CD4-positive, alpha-beta T cell treated with Interleukin-4 for 4 hours (primary cell): ENCODE measurements around the gene RPL13.
"Not testable (repeated sequence)": the region's sequence is repeated elsewhere in the genome, so short reads cannot be mapped to it uniquely, and the experiment has no call there.

Experiments used
- DNase-seq: peaks from one replicate; pipeline ENCODE4 v3.0.0-alpha.2; 2020

Gene RPL13

DNA sequence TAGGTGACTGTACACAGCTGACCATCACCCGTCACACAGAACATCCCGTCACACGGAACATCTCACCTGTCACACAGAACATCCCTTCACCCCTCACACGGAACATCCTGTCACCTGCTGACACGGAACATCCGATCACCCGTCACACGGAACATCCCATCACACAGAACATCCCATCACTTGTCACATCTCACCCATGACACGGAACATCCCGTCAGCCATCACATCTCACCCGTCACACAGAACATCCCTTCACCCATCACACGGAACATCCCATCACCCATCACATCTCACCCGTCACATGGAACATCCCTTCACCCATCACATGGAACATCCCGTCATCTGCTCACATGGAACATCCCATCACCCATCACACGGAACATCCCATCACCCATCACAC is 18.9 kb downstream of the RPL13 start:
- DNase-seq: no peak

GRCh38 chr16:89581045-89581695 is 20.7 kb downstream of the RPL13 start:
- no peak for DNase-seq

DNA sequence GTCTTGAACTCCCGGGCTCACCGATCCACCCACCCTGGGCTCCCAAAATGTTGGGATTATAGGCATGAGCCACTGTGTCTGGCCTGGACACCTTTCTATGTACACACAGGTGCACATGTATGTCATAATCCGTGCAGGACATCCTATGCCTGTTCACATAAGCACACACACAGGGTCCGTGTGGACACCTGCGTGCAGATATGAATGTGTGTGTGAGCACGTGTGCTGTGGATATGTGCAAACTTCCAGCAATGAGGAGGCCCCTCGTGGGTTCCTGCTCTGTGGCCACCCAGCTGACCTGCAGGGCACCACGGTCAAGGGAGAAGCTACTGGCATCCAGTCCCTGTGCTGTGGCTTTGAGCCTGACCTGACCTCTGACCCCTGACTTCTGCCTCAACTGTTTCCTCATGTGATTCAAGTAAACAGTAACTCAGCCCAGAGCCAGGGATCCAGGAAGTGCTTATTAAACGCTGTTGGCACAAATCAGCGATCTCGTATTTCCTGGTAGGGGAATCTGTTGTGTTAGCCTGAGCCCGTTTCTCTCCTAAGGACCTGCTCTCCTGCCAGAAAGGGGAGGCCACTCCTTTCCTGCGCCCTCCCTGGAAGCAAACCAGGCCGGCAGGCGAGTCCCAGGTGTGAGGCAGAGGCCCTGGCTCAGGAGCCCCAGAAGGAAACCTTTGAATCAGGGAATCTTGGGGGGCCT is 21.5 kb downstream of the RPL13 start:
- no peak for DNase-seq

- DNase-seq: no peak
Measured at GRCh38 chr16:89582614-89583196, 22.2 kb downstream of the RPL13 start.

DNA sequence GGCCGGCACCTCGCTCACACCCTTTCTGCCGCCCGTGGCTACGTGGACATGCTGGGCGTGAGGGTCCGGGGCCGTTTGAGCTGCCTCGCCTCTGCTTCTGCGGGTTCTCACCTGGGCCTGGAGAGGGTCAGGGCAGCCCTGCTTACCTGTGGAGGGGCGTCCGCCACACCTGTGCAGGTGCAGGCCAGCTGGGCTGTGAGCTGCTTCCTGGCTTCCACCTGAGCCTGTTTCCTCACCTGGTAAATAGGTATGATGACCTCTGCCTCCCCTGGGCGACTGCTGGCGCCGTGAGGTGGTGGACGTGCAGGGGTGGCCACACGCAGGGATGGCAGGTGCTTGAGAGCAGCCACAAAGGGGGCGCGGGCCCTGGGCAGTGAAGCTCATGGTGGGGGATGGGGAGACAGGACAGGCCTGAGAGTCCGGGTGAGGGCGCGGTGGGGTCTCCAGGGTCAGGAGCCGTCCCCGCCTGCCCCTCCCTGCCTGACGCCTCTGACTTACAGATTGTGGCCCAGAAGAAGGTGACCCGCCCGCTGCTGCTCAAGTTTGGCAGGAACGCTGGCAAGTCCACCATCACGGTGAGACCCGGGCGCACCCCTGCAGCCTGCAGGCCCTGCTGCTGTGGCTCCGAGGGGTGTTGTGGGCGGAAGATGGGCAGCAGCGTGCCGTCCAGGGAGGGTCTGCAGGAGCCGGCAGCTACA is 22.9 kb downstream of the RPL13 start:
- no peak for DNase-seq

DNA sequence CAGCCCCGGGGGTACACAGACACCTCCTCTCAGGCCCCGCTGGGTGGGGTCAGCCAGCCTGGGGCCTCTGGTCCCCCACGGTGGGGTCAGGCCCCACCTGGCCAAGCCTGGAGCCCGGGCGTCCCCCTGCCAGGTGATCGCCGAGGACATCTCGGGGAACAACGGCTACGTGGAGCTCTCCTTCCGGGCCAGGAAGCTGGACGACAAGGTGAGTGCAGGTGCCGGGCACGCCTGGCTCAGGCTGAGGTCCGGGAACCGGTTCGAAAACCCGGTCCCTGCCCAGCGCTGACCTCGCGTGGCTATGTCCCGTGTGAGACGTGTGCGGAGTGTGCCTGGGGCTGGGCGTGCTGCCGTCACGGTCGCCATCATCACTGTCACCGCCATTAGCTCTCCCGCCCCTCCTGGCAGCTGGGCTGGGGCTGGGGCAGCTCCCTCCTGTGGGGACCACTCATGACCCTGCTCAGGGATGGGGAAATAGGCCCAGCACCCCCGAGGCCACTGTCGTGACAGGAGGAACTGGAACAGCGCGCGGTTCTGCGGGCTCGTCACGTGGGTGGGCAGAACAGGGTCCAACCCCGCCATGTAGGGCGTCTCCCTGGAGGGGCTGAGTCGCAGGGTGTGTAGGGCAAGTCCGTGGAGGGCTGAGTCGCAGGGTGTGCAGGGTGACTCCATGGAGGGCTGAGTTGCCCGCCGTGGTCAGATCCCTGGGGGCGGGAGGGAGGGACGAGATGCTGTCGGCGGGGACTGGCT is 23.6 kb downstream of the RPL13 start:
- no peak for DNase-seq

DNA sequence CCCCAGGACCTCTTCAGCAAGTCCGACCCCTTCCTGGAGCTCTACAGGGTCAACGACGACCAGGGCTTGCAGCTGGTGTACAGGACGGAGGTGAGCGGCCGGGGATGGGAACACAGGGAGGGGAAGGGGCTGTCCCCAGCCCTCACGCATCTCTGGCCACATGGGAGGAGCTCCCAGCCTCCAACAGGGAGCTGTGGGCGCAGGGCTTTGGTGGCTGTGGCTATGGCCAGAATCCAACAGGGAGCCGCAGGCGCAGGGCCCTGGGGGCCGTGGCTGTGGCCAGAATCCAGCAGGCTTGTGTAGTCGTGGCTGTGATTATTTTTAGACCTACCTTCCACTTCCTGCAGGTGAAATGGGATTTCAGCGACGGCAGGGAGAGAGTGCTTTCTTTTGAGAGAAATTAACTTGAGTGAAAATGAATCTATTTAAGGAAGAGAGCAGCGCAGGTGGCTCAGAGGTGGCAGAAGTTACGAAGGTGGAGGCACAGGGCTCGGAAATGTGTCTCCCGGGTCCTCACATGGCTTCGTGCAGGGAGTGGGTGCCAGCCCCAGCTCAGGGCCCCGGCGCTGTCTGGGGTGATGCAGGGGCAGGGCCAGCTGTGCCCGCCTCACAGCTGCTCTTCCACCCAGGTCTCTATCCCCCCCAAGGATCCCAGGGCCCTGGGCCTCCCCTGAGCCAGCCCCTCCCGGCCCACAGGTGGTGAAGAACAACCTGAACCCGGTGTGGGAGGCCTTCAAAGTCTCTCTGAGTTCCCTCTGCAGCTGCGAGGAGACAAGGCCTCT is 24.5 kb downstream of the RPL13 start:
- no peak for DNase-seq

DNA sequence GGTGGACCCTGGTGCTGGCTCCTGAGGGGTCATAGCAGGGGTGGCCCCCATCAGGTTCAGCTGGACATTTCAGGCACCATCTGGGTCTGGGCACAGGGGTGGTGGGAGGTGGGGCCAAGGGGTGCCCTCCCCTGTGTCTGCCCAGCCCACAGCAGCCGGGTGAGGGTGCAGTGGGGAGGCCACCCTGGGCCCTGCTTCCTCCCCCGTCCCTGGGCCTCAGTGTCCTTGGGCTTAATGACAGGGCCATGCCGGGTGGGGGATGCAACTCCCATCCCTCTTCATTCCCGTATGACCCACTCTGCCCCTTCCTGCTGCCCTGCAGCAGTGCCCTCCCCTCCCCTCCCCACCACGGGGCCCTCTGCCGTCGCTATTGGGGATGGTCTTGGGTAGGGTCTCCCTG is 25.7 kb downstream of the RPL13 start:
- DNase-seq: no peak

- no peak for DNase-seq
Measured at GRCh38 chr16:89586853-89587252, 26.4 kb downstream of the RPL13 start.

- not testable (repeated sequence) for DNase-seq
Measured at GRCh38 chr16:89587676-89588075, 27.2 kb downstream of the RPL13 start.

DNA sequence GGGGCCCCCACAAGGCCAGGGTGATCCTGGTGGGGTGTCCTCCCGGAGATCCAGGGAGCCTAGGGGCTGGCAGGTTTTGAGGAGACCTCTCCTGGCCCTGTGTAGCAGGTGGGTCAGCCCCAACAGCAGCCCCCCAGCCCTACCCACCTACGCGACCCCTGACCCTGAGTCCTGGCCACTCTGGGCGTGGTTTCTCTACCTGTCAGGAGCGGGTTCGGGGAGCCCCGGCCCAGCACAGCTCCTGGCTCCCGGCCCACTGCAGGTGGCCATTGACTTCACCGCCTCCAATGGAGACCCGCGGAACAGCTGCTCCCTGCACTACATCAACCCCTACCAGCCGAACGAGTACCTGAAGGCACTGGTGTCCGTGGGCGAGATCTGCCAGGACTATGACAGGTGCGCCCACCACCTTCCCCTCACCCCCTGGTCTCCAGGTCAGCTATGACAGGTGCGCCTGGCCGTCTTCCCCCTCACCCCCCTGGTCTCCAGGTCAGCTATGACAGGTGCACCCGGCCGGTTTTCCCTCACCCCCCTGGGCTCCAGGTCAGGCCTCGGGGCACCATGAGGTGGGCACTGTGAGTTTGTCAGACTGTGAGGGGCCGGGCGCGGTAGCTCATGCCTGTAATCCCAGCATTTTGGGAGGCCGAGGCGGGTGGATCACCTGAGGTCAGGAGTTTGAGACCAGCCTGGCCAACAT is 28.1 kb downstream of the RPL13 start:
- DNase-seq: no peak

GRCh38 chr16:89589241-89589926 is 28.9 kb downstream of the RPL13 start:
- no peak for DNase-seq

GRCh38 chr16:89593841-89594240 is 33.4 kb downstream of the RPL13 start:
- DNase-seq: peak; percentile 76

- no peak for DNase-seq
Measured at GRCh38 chr16:89595330-89596060, 35.0 kb downstream of the RPL13 start.

DNA sequence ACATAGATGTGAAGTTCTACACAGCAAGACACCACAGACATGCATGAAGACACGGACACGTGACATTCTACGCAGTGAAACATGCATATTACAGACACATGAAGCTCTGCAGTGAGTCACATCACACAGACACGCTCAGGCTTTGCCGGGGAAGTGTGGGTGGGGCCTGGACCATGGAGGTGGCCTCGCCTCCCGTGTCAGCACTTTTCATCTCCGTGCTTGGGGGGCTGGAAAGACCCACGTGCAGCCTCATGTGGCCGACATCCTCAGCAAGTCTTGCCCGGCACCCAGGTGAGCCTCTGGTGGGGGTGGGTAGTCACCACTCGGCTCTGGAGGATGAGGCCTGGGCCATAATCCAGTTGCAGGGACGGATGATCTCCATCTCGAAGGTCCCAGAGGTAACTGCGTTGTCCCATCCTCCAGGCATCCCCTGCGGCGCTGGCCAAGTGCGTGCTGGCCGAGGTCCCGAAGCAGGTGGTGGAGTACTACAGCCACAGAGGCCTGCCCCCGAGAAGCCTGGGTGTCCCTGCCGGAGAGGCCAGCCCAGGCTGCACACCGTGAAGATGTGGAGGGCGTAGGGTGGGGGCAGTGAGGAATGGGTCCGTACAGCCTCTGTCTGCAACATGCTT is 35.7 kb downstream of the RPL13 start:
- no peak for DNase-seq

- no peak for DNase-seq
Measured at GRCh38 chr16:89596957-89597649, 36.6 kb downstream of the RPL13 start.

DNA sequence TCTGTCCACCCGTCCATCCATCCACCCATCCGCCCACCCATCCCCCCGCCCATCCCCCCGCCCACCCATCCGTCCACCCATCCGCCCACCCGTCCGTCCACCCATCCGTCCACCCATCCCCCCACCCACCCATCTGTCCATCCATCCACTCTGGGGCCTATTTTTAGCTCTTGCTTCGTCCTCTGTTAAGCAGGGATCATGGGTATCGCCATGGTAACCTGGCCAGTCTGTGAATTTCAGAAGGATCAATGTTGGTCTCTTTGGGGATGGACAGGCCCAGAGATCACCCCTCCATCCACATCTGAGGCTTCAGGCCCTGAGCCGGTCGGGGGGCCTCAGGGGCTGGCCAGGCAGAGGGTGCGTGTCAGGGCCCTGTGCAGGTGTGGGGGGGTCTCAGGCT is 37.7 kb downstream of the RPL13 start:
- no peak for DNase-seq

- DNase-seq: peak; percentile 29
Measured at GRCh38 chr16:89599451-89599858, 39.0 kb downstream of the RPL13 start.

DNA sequence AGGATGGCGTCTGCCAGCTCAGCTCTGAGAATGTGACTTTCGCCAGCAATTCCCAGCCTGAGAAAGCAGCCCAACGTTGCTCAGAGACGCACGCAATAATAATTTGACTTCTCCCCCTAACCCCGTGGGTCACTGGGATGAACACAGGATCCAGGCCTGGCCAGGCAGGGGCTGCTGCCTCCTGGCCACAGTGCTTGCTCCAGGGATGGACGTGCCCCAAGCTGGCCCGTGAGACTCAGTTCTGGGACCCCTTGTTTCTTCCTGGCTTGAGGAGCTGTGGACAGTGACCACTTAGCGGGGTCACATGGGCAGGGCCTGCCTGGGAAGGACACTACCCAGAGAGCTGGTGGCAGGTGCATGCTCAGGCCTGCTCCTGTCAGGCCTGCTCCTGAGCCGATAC is 39.4 kb downstream of the RPL13 start:
- no peak for DNase-seq
